Esophagus squamous epithelium (tissue), 5 donors: ENCODE results near the gene NOTCH4. TPM values are rescaled to one million over a fixed set of nuclear protein-coding genes. Genes with fewer than 3 reads are reported as not detected.
"Not testable (repeated sequence)": the region's sequence is repeated elsewhere in the genome, so short reads cannot be mapped to it uniquely, and the experiment has no call there.

Source experiments
- DNase-seq: peaks from one replicate; lab custom pipeline; 2025; lab: John Stamatoyannopoulos, UW
- H3K27ac ChIP-seq, 4 donors: fragments of 200-600 bp; sonication (generic); one replicate each; pipeline ENCODE4 v1.5.1; 2016 to 2019; ENCODE audit warnings: mild to moderate bottlenecking in 1 of 4
- H3K27me3 ChIP-seq, 4 donors: fragments of 200-600 bp; sonication (generic); 1 replicate in 3 of 4; 2 replicates in 1 of 4; pipeline versions ENCODE4 v1.5.1 to v1.6.0; 2017 to 2021; ENCODE audit warnings: antibody characterized with exemption in 1 of 4
- H3K36me3 ChIP-seq, 3 donors: fragments of 200-600 bp; sonication (generic); one replicate each; pipeline ENCODE4 v1.5.1; 2016 to 2019
- H3K4me1 ChIP-seq, 3 donors: fragments of 200-600 bp; sonication (generic); one replicate each; pipeline ENCODE4 v1.5.1; 2017 to 2019
- H3K4me3 ChIP-seq, 4 donors: fragments of 200-600 bp; sonication (generic); 1 replicate in 3 of 4; 2 replicates in 1 of 4; pipeline ENCODE4 v1.5.1; 2016 to 2019; ENCODE audit warnings: mild to moderate bottlenecking in 2 of 4, moderate library complexity in 1 of 4
- H3K9me3 ChIP-seq, 3 donors: fragments of 200-600 bp; sonication (generic); one replicate each; pipeline ENCODE4 v1.5.1; 2016 to 2019
- CTCF ChIP-seq, 6 experiments: fragments of 450-650 bp in 4 of 6; fragments of 200-600 bp in 2 of 6; sonication (generic) in 2 of 6; IDR thresholded peaks; one replicate each; pipeline ENCODE4 v1.5.1; 2016 to 2019; ENCODE audit warnings: antibody characterized with exemption in 6 of 6, mild to moderate bottlenecking in 4 of 6, moderate library complexity in 4 of 6
- POLR2A ChIP-seq, 4 donors: fragments of 450-650 bp; IDR thresholded peaks; one replicate each; pipeline ENCODE4 v1.6.1; 2017; ENCODE audit warnings: antibody characterized with exemption in 4 of 4, mild to moderate bottlenecking in 4 of 4, moderate library complexity in 3 of 4
- WGBS, 2 donors: methylation state at CpG; one replicate each; pipeline ENCODE4 v1.1.5; 2018; 5-methylcytosine and 5-hydroxymethylcytosine counted together
- intact Hi-C: fragments of 100-400 bp; cut with DNase I; formaldehyde crosslinking; loops from one replicate; pipeline ENCODE4 v1.15.0; 2022
- total RNA-seq, 4 donors: library from RNA; depleted of rRNA; stranded (reverse); fragments of >200 nt; gene quantifications; one replicate each; pipeline ENCODE4 v1.1.0, GENCODE V29; 2016
- donor health status: DM: yes; HTN: yes; CAD: no.

The NOTCH4 gene
- total RNA-seq, 4 donors from 2014 or later = 4.7 to 13.2 (median 5.9) TPM

- TF ChIP-seq CTCF (IDR thresholded peaks at IDR 0.05) = no peak
- TF ChIP-seq POLR2A (IDR thresholded peaks at IDR 0.05) = no peak
- no peak for DNase-seq
- Histone ChIP-seq H3K4me1 (no peaks in the 10 kb centered on the region), H3K4me3 (no peak overlapping the region), H3K27me3 (no peaks in the 10 kb centered on the region), H3K36me3 (no peaks in the 10 kb centered on the region), H3K27ac (no peak overlapping the region), H3K9me3 (no peaks in the 10 kb centered on the region)
- WGBS, 2 donors = 83 to 96% methylated on average over 2 to 3 of the region's 3 CpGs
- intact Hi-C loops = no loop called here
Observed at GRCh38 chr6:32214126-32214525, 9.7 kb downstream of the NOTCH4 start.

- WGBS, 2 donors = 83 to 84% methylated on average over 6 of the region's 6 CpGs
- no peaks in the 10 kb centered on the region for H3K27me3 ChIP-seq
- no peaks in the 10 kb centered on the region for H3K36me3 ChIP-seq
- intact Hi-C loops = no loop called here
- H3K4me1 ChIP-seq = no peaks in the 10 kb centered on the region
- no peaks in the 10 kb centered on the region for H3K9me3 ChIP-seq
- H3K4me3 ChIP-seq = no peak overlapping the region
- H3K27ac ChIP-seq = no peak overlapping the region
- DNase-seq = no peak
- no peak for TF ChIP-seq CTCF (IDR thresholded peaks at IDR 0.05)
- no peak for TF ChIP-seq POLR2A (IDR thresholded peaks at IDR 0.05)
Observed at GRCh38 chr6:32213649-32214048, 10.2 kb downstream of the NOTCH4 start.

GRCh38 chr6:32212076-32212760 is 11.6 kb downstream of the NOTCH4 start:
- no peak for TF ChIP-seq CTCF (IDR thresholded peaks at IDR 0.05)
- TF ChIP-seq POLR2A (IDR thresholded peaks at IDR 0.05) = no peak
- Histone ChIP-seq H3K27ac (no peak overlapping the region), H3K4me1 (no peaks in the 10 kb centered on the region), H3K9me3 (no peaks in the 10 kb centered on the region), H3K36me3 (no peaks in the 10 kb centered on the region), H3K4me3 (no peak overlapping the region), H3K27me3 (no peaks in the 10 kb centered on the region)
- intact Hi-C loops = no loop called here
- DNase-seq = no peak
- WGBS, 2 donors = 72 to 74% methylated on average over 9 to 11 of the region's 12 CpGs

- H3K36me3 ChIP-seq, H3K27ac ChIP-seq, H3K4me3 ChIP-seq, intact Hi-C loops, H3K27me3 ChIP-seq, H3K9me3 ChIP-seq, H3K4me1 ChIP-seq, DNase-seq: not testable (repeated sequence)
- WGBS, 2 donors = 77 to 88% methylated on average over 4 of the region's 4 CpGs
Observed at GRCh38 chr6:32211432-32211831, 12.4 kb downstream of the NOTCH4 start.

- Histone ChIP-seq H3K27ac (no peak overlapping the region), H3K4me1 (no peaks in the 10 kb centered on the region), H3K9me3 (no peaks in the 10 kb centered on the region), H3K4me3 (no peak overlapping the region), H3K36me3 (no peaks in the 10 kb centered on the region), H3K27me3 (no peaks in the 10 kb centered on the region)
- intact Hi-C loops = no loop called here
- WGBS, 2 donors = 92 to 96% methylated on average over 4 to 5 of the region's 5 CpGs
- TF ChIP-seq CTCF (IDR thresholded peaks at IDR 0.05) (no peak), POLR2A (IDR thresholded peaks at IDR 0.05) (no peak)
- no peak for DNase-seq
Observed at GRCh38 chr6:32210191-32210601, 13.7 kb downstream of the NOTCH4 start.
